Astrocyte of the cerebellum (primary cell): Measurements from ENCODE around the gene PDGFRB.

ENCODE experiments used
- DNase-seq: peaks from one replicate; pipeline ENCODE4 v3.0.0-alpha.2; 2011; ENCODE audit warnings: low read depth
- H3K4me3 ChIP-seq: 2 replicates; pipeline ENCODE4 v1.5.1; 2011; ENCODE audit warnings: mild to moderate bottlenecking, low read depth, low read length, moderate library complexity
- CTCF ChIP-seq: IDR thresholded peaks from 2 replicates; pipeline ENCODE4 v1.5.1; 2012; ENCODE audit warnings: low read length, low read depth, moderate library complexity, mild to moderate bottlenecking; ENCODE audit errors: missing control alignments
- in situ Hi-C: cut with HindIII; loops from 2 replicates; pipeline ENCODE4 v1.10.0; 2017; ENCODE audit warnings: low sequenced_read_pairs

PDGFRB gene

GRCh38 chr5:150066436-150066835 lies 89.2 kb downstream of the PDGFRB start:
- DNase-seq = no peak
- in situ Hi-C loops = no loop called here
- no peak overlapping the region for H3K4me3 ChIP-seq
- TF ChIP-seq CTCF = no peak

DNA sequence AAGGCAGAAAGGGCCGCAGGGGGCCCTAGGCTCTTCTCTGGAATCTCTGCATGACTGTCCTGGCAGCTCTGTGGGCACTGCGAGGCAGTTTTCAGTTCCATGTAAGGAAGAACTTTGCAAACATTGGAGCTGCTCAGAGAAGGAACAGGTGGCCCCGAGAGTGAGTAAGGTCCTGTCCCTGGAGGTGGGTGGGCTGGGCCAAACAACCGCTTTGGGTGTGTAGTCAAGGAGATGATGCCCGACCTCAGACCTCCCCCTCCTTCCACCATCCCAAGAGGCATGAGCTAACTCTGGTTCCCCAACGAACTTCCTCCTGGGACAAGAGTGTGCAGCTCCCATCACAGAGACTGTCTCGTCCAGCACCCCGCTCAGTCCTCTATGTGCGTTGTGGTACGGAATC lies 89.8 kb downstream of the PDGFRB start:
- no peak overlapping the region for H3K4me3 ChIP-seq
- in situ Hi-C loops = no loop called here
- TF ChIP-seq CTCF = no peak
- DNase-seq = no peak

GRCh38 chr5:150065346-150065745 lies 90.3 kb downstream of the PDGFRB start:
- TF ChIP-seq CTCF = no peak
- H3K4me3 ChIP-seq = no peak overlapping the region
- in situ Hi-C loops = no loop called here
- peak; percentile 18 for DNase-seq

- DNase-seq = no peak
- in situ Hi-C loops = no loop called here
- TF ChIP-seq CTCF = no peak
- H3K4me3 ChIP-seq = no peak overlapping the region
Observed at GRCh38 chr5:150064681-150065220, 90.9 kb downstream of the PDGFRB start.
